ENCODE results near the gene UBE2F.

GRCh38 chr2:238027058-238027457, 60.2 kb downstream of the UBE2F start:
- TF ChIP-seq, protein P1, sequence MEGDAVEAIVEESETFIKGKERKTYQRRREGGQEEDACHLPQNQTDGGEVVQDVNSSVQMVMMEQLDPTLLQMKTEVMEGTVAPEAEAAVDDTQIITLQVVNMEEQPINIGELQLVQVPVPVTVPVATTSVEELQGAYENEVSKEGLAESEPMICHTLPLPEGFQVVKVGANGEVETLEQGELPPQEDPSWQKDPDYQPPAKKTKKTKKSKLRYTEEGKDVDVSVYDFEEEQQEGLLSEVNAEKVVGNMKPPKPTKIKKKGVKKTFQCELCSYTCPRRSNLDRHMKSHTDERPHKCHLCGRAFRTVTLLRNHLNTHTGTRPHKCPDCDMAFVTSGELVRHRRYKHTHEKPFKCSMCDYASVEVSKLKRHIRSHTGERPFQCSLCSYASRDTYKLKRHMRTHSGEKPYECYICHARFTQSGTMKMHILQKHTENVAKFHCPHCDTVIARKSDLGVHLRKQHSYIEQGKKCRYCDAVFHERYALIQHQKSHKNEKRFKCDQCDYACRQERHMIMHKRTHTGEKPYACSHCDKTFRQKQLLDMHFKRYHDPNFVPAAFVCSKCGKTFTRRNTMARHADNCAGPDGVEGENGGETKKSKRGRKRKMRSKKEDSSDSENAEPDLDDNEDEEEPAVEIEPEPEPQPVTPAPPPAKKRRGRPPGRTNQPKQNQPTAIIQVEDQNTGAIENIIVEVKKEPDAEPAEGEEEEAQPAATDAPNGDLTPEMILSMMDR (IDR thresholded peaks at IDR 0.05; ENCODE audit: borderline replicate concordance, extremely low read depth, low read length, poor library complexity, severe bottlenecking) = no peak
- no peak for TF ChIP-seq EZH2 (IDR thresholded peaks at IDR 0.05; ENCODE audit: borderline replicate concordance, low read depth, low read length, severe bottlenecking)

Measured in DND-41 (cell line).